ENCODE measurements around the gene SNX10.

Gene SNX10

DNA sequence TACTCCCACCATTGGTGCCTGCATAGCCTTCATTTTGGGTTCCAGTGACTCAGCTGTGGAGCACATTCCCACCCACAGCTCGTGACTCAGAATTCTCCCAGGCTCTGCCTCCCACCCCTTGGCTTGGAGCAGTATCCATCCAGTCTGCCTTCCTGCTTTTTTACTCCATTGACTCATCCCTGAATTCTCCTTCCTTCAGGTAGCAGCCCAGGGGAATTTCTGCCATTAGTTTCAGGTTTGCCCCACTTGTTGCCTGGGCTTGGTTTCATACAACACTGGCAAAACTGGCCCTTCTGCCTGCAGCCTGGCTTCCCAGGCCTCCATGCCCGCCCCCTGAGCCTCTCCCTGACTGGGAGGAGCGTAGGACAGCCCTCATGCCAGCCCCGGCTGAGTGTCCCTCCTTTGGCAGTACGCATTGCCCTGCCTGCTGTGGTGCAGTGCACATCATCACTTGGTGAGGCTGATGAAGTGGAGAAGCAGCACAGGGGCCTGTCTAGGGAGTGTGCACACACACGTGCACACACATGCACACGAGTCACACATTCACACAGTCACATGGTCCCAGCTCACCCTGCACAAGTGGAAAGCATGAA lies 55.0 kb downstream of the SNX10 start:
- no peak for DNase-seq (ENCODE audit: extremely low read depth, low read depth)
- TF ChIP-seq, protein P1, sequence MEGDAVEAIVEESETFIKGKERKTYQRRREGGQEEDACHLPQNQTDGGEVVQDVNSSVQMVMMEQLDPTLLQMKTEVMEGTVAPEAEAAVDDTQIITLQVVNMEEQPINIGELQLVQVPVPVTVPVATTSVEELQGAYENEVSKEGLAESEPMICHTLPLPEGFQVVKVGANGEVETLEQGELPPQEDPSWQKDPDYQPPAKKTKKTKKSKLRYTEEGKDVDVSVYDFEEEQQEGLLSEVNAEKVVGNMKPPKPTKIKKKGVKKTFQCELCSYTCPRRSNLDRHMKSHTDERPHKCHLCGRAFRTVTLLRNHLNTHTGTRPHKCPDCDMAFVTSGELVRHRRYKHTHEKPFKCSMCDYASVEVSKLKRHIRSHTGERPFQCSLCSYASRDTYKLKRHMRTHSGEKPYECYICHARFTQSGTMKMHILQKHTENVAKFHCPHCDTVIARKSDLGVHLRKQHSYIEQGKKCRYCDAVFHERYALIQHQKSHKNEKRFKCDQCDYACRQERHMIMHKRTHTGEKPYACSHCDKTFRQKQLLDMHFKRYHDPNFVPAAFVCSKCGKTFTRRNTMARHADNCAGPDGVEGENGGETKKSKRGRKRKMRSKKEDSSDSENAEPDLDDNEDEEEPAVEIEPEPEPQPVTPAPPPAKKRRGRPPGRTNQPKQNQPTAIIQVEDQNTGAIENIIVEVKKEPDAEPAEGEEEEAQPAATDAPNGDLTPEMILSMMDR (IDR thresholded peaks at IDR 0.05; ENCODE audit: low read depth, low read length), result no peak

DNA sequence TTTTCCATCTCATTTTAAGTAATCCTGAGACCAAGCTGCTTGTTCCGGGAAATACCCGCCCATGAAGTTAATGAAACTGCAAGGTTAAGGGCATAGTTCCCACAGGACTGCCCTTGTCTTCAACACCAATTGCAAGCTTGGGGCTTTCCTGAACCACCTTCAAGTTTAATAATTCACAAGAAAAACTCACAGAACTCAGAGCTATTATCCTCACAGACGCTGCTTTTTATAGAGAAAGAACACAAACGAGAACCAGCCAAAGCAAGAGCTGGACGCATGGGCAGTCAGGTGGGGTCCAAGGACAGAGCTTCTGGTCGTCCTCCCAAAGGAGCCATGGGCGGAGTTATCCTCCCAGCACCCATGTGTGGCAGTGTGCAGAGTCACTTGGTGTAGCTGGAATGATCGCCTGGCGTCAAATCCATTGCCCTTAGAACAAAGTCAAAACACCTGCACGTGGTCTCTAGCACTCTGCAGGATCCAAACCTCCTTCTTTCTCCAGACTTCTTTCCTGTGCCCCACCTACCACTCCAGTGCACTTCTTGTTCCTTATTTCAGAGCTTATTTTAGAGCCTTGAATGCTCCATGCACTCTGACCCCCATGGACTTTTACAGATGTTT lies 56.7 kb downstream of the SNX10 start:
- TF ChIP-seq, protein P1 (IDR thresholded peaks at IDR 0.05; ENCODE audit: low read depth, low read length), result no peak
- no peak for DNase-seq (ENCODE audit: extremely low read depth, low read depth)

DNA sequence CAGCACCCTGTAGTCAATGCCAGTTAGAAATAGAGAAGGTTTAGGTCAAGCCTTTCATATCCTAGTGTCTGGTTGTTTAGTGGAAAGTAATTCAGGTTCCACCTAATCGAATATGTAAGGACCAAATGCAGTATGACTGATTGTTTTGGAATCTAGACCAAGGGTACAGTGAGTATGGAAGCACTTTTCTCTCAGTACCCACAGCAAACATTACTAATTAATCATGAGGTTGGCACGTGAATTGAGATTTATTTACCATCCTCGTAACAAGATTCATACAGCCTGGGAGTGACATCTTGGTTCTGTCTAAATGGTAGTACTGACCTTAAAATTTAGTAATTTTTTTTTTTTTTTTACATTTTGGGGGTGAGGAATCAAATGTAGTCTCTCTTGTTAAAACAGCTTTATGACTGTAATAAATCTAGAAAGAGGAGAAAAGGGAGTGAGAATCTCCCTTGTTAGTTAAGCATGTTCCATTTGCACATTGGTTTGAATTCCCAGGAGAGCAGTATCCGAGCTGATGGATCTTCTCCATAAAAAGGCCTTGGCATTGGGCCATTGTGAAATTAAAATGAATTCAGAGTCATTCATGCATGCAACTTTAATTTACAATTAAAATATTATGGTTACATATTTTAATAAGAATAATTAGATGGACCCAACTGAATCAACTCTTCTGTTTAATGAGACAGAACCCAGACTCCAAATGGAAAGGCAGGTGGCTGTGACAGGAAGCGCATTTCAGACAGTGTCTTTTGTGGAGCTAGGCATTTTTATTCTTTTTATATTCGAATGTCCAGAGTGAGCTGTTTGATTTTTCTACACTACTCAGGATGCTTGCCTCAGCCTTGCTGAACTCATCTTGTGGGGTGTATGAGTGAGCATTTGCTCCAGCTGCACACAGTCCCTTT lies 57.6 kb downstream of the SNX10 start:
- DNase-seq (ENCODE audit: extremely low read depth, low read depth), result no peak
- TF ChIP-seq, protein P1 (IDR thresholded peaks at IDR 0.05; ENCODE audit: low read depth, low read length), result no peak

DNA sequence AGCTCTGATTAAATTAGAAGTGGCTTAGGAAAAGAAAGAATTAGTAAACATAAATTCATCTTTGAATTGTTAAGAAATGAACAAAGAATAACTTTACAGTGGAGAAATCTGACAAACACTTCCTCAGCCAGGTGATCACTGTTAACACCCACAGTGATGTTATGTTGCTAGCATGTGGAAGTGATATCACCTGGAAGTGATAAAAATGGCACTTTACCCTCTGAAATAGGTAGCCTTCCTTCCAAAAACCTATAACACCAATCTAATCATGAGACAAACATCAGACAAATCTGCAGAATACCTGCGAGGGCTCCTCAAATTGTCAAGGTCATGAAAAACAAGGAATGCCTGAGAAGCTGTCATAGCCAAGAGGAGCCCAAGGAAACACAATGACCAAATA lies 59.5 kb downstream of the SNX10 start:
- TF ChIP-seq, protein P1 (IDR thresholded peaks at IDR 0.05; ENCODE audit: low read depth, low read length), result no peak
- no peak for DNase-seq (ENCODE audit: extremely low read depth, low read depth)

DNA sequence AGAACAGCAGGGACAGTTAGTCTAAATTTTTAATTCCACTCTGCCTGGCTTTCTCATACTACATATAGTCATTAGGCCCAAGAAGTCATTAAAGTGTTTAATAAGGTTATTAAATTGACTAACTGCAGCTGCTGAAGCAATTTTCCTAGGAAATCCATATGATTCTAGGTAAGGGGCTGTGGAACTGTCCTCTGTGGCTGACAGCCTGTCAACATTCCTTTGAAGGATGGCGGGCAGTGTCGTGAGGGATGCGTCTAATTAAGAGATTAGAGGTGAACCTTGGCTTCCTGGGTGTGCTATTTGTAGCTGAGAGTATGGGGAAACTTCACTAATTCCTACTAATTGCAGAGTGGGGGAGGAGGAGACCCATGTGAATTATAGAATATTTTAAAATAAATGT lies 64.6 kb downstream of the SNX10 start:
- TF ChIP-seq, protein P1 (IDR thresholded peaks at IDR 0.05; ENCODE audit: low read depth, low read length), result no peak
- DNase-seq (ENCODE audit: extremely low read depth, low read depth), result no peak

DNA sequence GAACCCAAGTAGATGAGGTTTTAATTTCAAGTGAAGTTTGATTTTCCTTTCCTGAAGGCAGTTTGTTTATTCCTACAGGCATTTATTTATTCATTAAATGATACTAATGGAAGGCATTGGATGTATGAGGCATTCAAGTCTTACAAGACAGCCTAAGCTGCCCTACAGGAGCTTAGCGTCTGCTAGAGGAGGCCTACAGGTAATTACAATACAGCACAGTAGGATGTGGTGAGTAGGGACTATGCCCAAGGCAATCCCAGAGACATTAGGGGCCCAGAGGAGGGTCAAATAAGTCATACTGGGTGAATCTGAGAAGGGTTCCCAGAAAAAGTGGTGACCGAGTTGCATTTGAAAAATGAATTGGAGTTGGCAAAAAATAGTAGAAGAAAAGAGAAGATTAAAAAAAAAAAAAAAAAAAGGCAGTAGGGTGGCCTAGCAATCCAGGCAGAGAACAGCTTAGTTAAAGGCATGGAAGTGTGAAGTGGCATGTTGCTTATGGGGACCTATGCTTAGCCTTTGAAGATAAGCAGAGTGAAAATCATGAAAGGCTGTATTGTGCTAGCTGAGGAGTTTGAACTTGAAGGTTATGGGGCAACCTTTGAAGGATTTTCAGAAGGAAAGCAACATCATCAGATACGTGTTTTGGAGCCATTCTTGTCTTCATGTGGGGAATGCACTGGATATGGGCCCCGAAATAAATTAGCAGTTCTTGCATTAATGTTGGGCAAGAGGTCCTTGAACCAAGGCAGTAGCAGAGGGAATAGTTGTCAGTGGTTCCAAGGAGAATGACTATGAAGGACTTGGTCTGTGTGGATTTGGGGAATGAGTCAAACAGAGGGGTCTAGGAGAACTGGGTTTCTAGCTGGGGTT lies 65.5 kb downstream of the SNX10 start:
- TF ChIP-seq, protein P1 (IDR thresholded peaks at IDR 0.05; ENCODE audit: low read depth, low read length), result no peak

More for the DNA sequence above, 65.5 kb downstream of the SNX10 start:
- DNase-seq (ENCODE audit: extremely low read depth, low read depth), result no peak

Measured in AG09319 (cell line).